Measurements from ENCODE around the gene SKI. TPM values are rescaled to one million over a fixed set of nuclear protein-coding genes. Genes with fewer than 3 reads are reported as not detected.

SKI gene
- total RNA-seq, 1 donor from 2014 or later = 62.0 TPM

DNA sequence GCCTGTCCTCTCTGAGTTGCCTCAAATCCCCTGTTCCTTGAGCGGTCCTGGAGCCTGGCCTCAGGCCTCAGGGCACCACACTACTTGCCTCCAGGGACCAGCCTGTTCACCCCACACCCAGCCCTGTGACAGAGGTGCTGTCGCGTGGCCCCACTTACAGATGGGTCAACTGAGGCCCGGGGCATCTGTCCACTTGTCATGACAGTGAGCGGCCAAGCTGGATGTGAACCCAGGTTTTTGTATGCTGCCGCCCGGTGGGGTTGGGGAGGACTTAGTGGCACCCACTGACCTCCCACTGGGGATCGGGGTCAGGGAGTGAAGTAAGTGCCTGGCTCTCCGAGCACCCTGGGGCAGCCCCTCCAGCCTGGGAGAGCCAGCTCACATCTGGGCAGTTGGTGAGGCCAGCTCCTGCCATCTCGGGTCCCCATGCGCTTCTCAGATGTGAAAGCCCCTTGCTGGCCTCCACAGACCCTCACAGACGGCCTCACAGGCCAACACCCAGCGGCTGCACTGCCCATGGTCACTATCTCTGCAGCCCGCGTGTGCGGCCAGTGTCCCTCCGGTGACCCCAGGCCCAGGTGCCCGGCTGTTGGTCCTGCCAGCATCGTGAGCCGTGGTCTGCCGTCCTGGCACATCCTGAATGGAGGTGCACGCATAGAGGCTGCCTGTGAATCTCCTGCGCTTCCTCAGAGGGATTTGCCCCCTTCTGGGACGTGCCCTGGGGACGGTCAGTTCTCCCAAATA lies 24.3 kb upstream of the SKI start:
- no peaks in the 10 kb centered on the region for H3K36me3 Mint-ChIP-seq (ENCODE audit: low read depth)
- no peaks in the 10 kb centered on the region for H3K9me3 Mint-ChIP-seq
- H3K27me3 Mint-ChIP-seq (ENCODE audit: low read depth) = no peaks in the 10 kb centered on the region
- peak overlapping the region; percentile 72 for H3K4me3 Mint-ChIP-seq
- no peak overlapping the region for H3K27ac Mint-ChIP-seq (ENCODE audit: unreplicated experiment)
- no peak for DNase-seq (ENCODE audit: low read depth, low spot score)
- H3K4me1 Mint-ChIP-seq = peaks cover 20% of the 10 kb centered on the region
- no peak for TF ChIP-seq CTCF (conservative IDR thresholded peaks at IDR 0.05)

DNA sequence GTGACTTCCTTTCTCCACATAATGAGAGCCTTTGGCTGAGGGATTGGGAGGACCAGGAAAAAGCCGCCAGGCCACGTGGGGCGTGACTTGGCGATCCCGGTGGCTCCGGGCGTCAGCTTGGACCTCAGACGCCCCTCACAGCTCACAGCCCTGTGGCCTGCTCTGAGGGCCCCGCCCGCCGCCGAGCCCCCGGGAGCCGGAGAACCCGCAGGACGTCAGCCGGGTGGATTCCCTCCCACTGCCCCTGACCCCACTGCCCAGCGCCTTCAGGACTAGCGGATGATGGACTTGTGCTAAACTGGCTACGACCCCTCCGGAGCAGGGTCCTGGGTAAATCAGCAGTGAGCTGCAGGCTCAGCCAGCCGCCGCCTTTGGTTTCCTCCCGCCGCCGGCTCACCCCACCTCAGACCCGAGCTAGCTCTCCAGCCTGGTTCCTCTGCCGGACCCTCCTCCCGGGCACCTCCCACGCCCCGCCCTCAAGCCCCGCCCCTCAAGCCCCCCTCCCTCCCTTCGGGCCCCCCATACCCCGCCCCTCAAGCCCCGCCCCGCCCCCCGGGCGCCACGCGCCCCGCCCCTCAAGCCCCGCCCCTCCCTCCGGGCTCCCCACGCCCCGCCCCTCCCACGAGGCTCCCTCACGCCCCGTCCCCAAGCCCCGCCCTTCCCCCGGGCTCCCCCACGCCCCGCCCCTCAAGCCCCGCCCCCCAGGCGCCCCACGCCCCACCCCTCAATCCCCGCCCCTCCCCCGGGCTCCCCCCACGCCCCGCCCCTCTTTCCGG lies 23.5 kb upstream of the SKI start:
- Mint-ChIP-seq H3K4me3 (peak overlapping the region; percentile 72), H3K36me3 (ENCODE audit: low read depth) (no peaks in the 10 kb centered on the region), H3K27ac (ENCODE audit: unreplicated experiment) (no peak overlapping the region), H3K4me1 (peaks cover 18% of the 10 kb centered on the region), H3K27me3 (ENCODE audit: low read depth) (no peaks in the 10 kb centered on the region), H3K9me3 (no peaks in the 10 kb centered on the region)
- peak; percentile 68 for DNase-seq (ENCODE audit: low read depth, low spot score)
- TF ChIP-seq CTCF (conservative IDR thresholded peaks at IDR 0.05) = no peak

DNA sequence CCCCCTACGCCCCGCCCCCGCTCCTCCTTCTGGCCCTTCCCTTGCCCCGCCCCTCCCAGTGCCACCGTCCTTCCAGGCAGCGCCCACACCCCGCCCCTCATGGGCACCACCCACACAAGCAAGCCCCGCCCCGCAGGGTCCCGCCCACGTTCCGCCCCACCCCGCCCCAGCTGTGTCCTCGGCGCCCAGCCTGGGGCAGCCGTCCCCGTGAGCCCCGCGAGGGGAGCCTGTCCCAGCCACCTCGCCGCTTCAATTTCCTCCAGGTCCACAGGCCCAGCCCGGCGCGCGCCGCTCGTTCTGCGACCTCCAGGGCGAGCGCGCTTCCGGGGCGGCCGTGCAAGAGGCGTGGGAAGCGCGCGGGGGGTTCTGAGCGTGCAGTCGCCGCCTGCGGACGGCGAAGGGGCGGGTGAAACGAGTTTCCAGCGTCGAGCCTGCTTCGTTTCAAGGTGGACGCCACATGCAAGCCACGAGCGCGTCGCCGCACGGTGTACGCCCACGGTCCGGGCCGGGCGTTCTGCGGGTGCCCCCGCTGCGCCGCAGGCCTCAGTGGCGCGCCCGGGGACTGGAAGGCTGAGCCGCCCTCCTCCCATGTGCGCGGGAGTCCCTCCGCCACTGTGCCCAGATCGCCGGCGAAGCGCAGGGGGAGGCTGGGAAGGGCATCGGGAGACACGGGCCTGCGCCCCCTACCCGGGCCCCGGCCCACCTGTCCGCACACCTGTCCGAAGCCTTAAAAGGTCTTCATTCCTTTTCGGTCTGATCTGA lies 22.7 kb upstream of the SKI start:
- H3K27me3 Mint-ChIP-seq (ENCODE audit: low read depth) = no peaks in the 10 kb centered on the region
- peaks cover 16% of the 10 kb centered on the region for H3K4me1 Mint-ChIP-seq
- H3K27ac Mint-ChIP-seq (ENCODE audit: unreplicated experiment) = no peak overlapping the region
- DNase-seq (ENCODE audit: low read depth, low spot score) = peak; percentile 95
- H3K36me3 Mint-ChIP-seq (ENCODE audit: low read depth) = no peaks in the 10 kb centered on the region
- H3K4me3 Mint-ChIP-seq = no peak overlapping the region
- H3K9me3 Mint-ChIP-seq = no peaks in the 10 kb centered on the region
- TF ChIP-seq CTCF (conservative IDR thresholded peaks at IDR 0.05) = no peak

DNA sequence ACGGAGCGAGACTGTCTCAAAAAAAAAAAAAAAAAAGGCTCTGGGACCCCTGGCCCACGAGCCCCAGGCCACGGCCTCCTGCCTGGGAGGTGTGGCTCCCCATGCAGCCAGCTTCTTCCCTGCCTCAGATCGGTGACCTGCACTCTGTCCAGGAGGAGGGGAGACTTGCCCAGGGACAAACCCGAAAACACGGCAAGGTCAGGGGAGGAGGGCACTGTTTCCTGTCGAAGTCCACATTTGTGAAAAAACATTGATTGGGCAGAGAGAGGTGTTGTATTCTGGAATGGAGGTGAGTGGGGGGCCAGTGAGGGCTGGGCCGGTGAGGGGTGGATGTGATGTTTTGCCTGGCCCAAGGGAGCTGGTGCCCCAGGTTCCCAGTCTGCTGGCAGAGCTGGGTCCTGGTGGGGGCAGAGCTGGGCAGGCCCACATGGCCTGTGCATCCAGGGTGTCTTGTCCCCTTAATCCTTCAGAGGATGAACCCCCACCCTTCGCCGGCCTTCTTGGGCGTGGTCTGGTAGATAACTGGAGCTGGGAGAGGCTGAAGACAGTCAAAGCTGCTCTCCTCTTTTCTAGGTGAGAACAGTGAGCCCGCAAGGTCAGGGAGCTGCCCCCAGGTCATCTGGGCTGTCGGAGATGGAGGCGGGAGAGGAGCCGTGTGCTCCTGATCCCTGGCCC lies 21.2 kb upstream of the SKI start:
- peaks cover 16% of the 10 kb centered on the region for H3K4me1 Mint-ChIP-seq
- no peaks in the 10 kb centered on the region for H3K9me3 Mint-ChIP-seq
- no peak for DNase-seq (ENCODE audit: low read depth, low spot score)
- H3K36me3 Mint-ChIP-seq (ENCODE audit: low read depth) = no peaks in the 10 kb centered on the region
- no peak overlapping the region for H3K27ac Mint-ChIP-seq (ENCODE audit: unreplicated experiment)
- no peak for TF ChIP-seq CTCF (conservative IDR thresholded peaks at IDR 0.05)
- no peak overlapping the region for H3K4me3 Mint-ChIP-seq
- H3K27me3 Mint-ChIP-seq (ENCODE audit: low read depth) = no peaks in the 10 kb centered on the region

Measured in neural crest cell (in vitro differentiated cells).